ENCODE measurements around the gene GYS1.

GYS1 gene

DNA sequence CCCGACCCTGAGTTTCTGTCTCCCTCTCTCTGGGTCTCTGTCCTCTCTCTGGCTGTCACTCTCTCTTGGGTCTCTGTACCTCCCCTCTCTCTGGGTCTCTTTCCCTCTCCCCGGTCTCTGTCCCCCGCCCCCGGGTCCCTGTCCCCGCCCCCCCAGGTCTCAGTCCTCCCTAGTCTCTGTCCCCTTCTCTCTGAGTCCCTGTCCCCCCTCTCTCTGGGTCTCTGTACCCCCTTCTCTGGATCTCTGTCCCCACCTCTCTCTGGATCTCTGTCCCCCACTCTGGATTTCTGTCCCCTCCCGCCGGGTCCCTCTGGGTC lies 30.3 kb downstream of the GYS1 start:
- DNase-seq: no peak

- no peak for DNase-seq
Measured at GRCh38 chr19:48962029-48962848, 30.9 kb downstream of the GYS1 start.

DNA sequence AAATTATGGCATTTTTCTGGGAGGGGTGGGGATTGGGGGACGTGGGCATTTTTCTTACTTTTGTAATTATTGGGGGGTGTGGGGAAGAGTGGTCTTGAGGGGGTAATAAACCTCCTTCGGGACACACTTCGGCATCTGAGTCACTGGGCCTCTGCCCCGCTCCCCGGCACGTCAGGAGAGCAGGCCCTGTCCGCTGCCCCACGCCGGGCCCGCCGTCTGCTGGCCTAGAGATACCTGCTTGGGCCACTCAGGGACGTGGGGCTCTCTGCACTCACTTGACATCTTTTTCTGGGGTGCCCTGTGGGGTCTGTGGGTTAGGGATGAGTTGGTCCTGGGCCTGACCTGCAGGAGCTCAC lies 31.5 kb downstream of the GYS1 start:
- no peak for DNase-seq

DNA sequence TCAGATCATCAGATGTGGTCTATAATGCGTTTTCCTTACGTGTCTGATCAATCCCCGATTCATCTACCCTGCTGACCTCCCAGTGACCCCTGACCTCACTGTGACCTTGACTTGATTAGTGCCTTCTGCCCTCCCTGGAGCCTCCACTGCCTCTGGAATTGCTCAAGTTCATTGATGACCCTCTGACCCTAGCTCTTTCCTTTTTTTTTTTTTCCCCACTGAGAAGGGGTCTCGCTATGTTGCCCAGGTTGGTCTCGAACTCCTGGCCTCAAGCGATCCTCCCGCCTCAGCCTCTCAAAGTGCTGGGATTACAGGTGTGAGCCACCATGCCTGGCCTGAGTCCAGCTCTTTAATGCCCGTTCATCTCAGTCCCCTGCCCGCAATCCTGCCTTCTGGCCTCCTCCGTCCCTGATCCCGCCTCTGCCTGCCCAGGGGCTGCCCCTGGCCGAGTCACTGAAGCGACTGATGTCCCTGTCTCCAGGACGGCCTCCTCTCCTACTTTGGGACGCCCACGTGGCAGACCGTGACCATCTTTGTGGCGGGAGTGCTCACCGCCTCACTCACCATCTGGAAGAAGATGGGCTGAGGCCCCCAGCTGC lies 32.0 kb downstream of the GYS1 start:
- no peak for DNase-seq

- DNase-seq: no peak
Measured at GRCh38 chr19:48959341-48960239, 33.5 kb downstream of the GYS1 start.

DNA sequence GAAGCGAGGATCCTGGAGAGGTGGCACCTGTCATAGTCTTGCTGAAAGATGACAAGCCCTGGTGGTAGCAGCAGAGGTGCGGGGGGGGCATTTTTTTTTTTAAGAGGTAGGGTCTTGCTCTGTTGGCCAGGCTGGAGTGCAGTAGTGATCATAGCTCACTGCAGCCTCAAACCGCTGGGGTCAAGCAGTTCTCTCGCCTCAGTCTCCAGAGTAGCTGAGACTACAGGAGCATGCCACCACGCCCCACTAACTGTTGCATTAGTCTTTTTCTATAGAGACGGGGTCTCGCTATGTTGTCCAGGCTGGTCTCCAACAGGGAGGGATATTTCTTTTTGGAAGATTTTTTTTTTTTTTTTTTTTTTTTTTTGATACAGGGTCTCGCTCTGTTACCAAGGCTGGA lies 35.1 kb downstream of the GYS1 start:
- no peak for DNase-seq

GRCh38 chr19:48955308-48955958 lies 37.7 kb downstream of the GYS1 start:
- no peak for DNase-seq

DNA sequence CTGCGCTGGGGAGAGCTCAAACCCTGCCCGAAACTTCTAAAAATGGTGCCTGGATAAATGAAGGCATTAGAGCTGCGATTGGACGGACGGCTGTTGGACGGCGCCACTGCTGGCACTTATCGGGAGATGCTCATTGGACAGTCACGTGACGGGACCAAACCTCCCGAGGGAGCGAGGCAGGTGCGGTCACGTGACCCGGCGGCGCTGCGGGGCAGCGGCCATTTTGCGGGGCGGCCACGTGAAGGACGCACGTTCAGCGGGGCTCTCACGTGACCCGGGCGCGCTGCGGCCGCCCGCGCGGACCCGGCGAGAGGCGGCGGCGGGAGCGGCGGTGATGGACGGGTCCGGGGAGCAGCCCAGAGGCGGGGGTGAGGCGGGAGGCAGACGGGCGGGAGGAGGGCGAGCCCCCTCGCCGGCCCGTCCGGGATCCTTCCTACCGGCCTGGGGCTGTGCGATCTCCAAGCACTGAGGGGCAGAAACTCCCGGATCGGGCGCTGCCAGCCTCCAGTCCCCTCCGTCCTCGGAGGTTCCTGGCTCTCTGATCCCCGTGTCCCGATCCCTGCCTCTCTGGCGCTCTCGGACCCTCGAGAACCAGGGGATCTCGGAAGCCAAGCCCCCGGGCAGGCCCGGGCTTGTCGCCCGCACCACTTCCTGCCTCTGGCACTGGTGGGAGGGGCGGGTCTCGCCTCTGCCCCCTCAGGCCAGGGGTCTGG lies 38.4 kb downstream of the GYS1 start, which contains the start of gene BAX:
Gene BAX (plus strand): TSS at position 281 of the 713 bp plus-strand sequence. CDS start 54 bp downstream, at position 335.
- peak; percentile 80 for DNase-seq

GRCh38 chr19:48953990-48954594 lies 39.0 kb downstream of the GYS1 start:
- DNase-seq: no peak

- no peak for DNase-seq
Measured at GRCh38 chr19:48953141-48953540, 40.0 kb downstream of the GYS1 start.

DNA sequence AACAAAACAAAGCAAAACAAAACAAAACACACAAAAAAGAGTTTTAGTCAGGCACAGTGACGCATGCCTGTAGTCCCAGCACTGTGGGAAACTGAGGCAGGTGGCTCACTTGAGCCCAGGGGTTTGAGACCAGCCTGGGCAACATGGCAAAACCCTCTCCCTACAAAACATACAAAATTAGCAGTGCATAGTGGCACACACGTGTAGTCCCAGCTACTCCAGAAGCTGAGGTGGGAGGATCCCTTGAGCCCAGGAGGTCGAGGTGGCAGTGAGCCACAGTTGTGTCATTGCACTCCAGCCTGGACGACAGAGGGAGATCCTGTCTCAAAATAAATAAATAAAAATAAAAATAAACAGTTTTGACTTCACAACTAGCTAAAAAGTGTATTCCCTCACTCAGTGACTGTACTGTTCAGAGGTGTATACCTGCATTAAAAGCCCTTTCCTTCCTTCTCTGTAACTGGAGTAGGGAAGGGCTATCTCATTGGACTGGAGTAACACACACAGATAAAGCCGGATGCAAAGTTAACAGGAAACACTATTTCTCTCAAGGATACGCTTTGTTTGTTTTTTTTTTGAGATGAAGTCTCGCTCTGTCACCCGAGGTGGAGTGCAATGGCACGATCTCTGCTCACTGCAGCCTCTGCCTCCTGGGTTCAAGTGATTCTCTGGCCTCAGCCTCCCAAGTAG lies 42.1 kb downstream of the GYS1 start:
- no peak for DNase-seq

GRCh38 chr19:48950159-48950558 lies 43.0 kb downstream of the GYS1 start:
- no peak for DNase-seq

DNA sequence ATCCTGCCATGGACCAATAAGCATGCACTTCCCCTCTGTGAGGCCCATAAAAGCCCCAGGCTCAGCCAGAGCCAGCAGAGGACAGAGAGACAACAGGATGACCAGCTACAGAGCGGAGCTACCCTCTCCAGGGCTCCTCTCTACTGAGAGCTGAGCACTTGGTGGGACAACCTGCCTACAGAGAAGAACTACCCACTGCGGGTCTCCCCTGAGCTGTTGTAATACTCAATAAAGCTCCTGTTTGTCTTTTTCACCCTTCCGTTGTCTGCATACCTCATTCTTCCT lies 45.9 kb downstream of the GYS1 start:
- DNase-seq: no peak

GRCh38 chr19:48946463-48947257 lies 46.4 kb downstream of the GYS1 start:
- no peak for DNase-seq

DNA sequence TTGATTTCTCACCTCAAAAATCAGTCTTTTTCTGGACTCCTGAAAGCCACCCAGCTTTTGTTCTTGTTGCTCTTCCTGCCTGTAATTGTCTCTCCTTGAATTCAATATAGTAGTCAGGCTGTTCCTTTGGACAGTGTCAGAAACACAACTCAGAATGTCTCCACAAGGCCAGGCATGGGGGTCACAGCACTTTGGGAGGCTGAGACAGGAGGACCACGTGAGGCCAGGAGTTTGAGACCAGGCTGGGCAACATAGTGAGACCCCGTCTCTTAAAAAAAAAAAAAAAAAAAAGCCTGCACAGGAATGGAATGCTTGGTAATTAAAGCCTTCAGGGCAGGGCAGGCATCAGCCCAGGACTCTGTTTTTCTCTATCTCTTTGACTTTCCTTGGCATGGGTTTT lies 47.3 kb downstream of the GYS1 start:
- no peak for DNase-seq

DNA sequence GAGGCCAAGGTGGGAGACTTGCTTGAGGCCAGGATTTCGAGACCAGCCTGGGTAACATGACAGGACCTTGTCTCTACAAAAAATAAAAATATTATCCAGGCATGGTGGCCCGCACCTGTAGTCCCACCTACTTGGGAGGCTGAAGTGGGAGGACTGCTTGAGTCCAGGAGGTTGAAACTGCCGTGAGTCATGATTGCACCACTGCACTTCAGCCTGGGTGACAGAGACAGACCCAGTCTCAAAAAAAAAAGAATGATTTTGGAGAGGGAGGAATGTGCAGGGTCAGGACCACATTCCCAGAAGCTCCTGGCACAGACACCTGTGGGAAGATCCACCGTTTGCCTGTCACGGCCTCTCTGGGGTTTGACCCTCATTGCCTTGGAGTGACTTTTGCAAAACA lies 47.7 kb downstream of the GYS1 start:
- DNase-seq: no peak

DNA sequence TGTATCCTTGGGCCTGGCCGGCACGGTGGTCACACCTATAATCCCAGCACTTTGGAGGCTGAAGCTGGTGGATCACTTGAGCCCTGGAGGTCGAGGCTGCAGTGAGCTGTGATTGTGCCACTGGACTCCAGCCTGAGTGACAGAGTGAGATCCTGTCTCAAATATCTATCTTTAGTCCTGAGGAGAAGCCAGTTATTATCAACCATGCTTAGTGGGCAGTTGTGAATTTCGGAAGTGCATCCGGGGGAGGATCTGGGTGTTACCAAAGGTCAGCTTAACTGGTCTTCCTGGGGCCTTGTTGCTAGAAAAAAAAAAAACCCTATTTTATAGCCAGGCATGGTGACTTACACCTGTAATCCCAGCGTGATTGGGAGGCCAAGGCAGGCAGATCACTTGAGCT lies 50.0 kb downstream of the GYS1 start:
- no peak for DNase-seq

GRCh38 chr19:48940902-48941301 lies 52.2 kb downstream of the GYS1 start:
- DNase-seq: no peak

DNA sequence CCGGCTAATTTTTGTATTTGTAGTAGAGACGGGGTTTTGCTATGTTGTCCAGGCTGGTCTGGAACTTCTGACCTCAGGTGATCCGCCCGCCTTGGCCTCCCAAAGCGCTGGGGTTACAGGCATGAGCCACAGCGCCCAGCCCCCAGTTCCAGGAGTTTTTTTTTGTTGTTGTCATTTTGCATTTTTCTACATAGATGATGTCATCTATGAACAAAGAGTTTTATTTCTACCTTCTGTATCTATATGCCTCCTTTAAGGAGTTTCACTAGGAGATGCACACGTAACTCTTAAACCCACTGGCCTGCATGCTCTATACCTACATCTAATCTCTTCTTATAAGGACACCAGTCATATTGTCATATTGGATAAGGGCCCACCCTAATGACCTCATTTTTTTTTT lies 54.9 kb downstream of the GYS1 start:
- DNase-seq: no peak

GRCh38 chr19:48935864-48936263 lies 57.2 kb downstream of the GYS1 start:
- DNase-seq: no peak

DNA sequence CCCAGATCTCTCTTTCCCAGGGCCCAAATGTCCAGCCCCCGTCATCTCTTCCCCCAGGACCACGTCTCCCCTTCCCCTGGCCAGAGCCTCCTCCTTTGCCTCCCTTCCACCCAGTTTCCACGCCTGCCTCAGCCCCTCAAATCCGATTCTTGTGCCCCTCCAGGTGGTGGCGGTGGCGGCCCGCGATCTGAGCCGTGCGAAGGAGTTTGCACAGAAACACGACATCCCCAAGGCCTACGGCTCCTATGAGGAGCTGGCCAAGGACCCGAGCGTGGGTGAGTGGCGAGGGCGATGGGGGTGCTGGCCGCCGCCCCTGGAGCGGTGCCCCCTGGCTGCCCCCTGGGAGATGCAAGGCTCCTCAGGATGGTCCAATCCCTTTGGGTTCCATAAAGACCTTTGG lies 58.3 kb downstream of the GYS1 start:
- no peak for DNase-seq

Data from T-helper 9 cell (primary cell).